Measurements from ENCODE around the gene MUC2. TPM values are rescaled to one million over a fixed set of nuclear protein-coding genes. Genes with fewer than 3 reads are reported as not detected.

The MUC2 gene
- total RNA-seq, 1 experiment from 2014 or later: 0.06 TPM

GRCh38 chr11:1067812-1068496 lies 6.7 kb upstream of the MUC2 start:
- Histone ChIP-seq H3K4me3 (no peak overlapping the region), H3K36me3 (no peaks in the 10 kb centered on the region), H3K27ac (no peak overlapping the region), H3K4me1 (peaks cover 4% of the 10 kb centered on the region), H3K27me3 (no peaks in the 10 kb centered on the region), H3K9me3 (replicated peaks) (no peaks in the 10 kb centered on the region)
- DNase-seq: no peak

GRCh38 chr11:1069740-1070139 lies 4.9 kb upstream of the MUC2 start:
- no peak for DNase-seq
- Histone ChIP-seq H3K36me3 (no peaks in the 10 kb centered on the region), H3K9me3 (replicated peaks) (no peaks in the 10 kb centered on the region), H3K4me1 (peaks cover 21% of the 10 kb centered on the region), H3K27me3 (no peaks in the 10 kb centered on the region), H3K27ac (no peak overlapping the region), H3K4me3 (no peak overlapping the region)

- DNase-seq: no peak
- Histone ChIP-seq H3K27me3 (no peaks in the 10 kb centered on the region), H3K36me3 (no peaks in the 10 kb centered on the region), H3K27ac (no peak overlapping the region), H3K4me1 (peaks cover 21% of the 10 kb centered on the region), H3K4me3 (no peak overlapping the region), H3K9me3 (replicated peaks) (no peaks in the 10 kb centered on the region)
Observed at GRCh38 chr11:1070594-1071462, 3.8 kb upstream of the MUC2 start.

- Histone ChIP-seq H3K27ac (no peak overlapping the region), H3K27me3 (no peaks in the 10 kb centered on the region), H3K4me3 (no peak overlapping the region), H3K4me1 (peaks cover 21% of the 10 kb centered on the region), H3K36me3 (no peaks in the 10 kb centered on the region), H3K9me3 (replicated peaks) (no peaks in the 10 kb centered on the region)
- no peak for DNase-seq
Observed at GRCh38 chr11:1071571-1072115, 3.0 kb upstream of the MUC2 start.

GRCh38 chr11:1072116-1072820 lies 2.4 kb upstream of the MUC2 start:
- Histone ChIP-seq H3K4me1 (peaks cover 21% of the 10 kb centered on the region), H3K9me3 (replicated peaks) (no peaks in the 10 kb centered on the region), H3K36me3 (no peaks in the 10 kb centered on the region), H3K4me3 (no peak overlapping the region), H3K27me3 (no peaks in the 10 kb centered on the region), H3K27ac (no peak overlapping the region)
- DNase-seq: peak in 1 of 2 experiments; percentile 4

- Histone ChIP-seq H3K4me1 (peaks cover 26% of the 10 kb centered on the region), H3K27me3 (no peaks in the 10 kb centered on the region), H3K4me3 (no peak overlapping the region), H3K27ac (no peak overlapping the region), H3K9me3 (replicated peaks) (no peaks in the 10 kb centered on the region), H3K36me3 (no peaks in the 10 kb centered on the region)
- no peak for DNase-seq
Observed at GRCh38 chr11:1072821-1073231, 1.8 kb upstream of the MUC2 start.

GRCh38 chr11:1073261-1073724 lies 1.4 kb upstream of the MUC2 start:
- H3K4me3 ChIP-seq: no peak overlapping the region
- no peaks in the 10 kb centered on the region for H3K36me3 ChIP-seq
- no peaks in the 10 kb centered on the region for H3K9me3 ChIP-seq (replicated peaks)
- peak overlapping the region; percentile 29 for H3K27ac ChIP-seq
- peaks cover 29% of the 10 kb centered on the region for H3K4me1 ChIP-seq
- peak; percentile 45 to 61 for DNase-seq
- H3K27me3 ChIP-seq: no peaks in the 10 kb centered on the region

- H3K9me3 ChIP-seq (replicated peaks): no peaks in the 10 kb centered on the region
- no peaks in the 10 kb centered on the region for H3K36me3 ChIP-seq
- no peaks in the 10 kb centered on the region for H3K27me3 ChIP-seq
- no peak overlapping the region for H3K4me3 ChIP-seq
- DNase-seq: peak in 1 of 2 experiments; percentile 32
- peaks cover 29% of the 10 kb centered on the region for H3K4me1 ChIP-seq
- H3K27ac ChIP-seq: peak overlapping the region; percentile 29
Observed at GRCh38 chr11:1073851-1074243, 827 bp upstream of the MUC2 start.

- no peaks in the 10 kb centered on the region for H3K9me3 ChIP-seq (replicated peaks)
- H3K36me3 ChIP-seq: no peaks in the 10 kb centered on the region
- no peak overlapping the region for H3K27ac ChIP-seq
- DNase-seq: no peak
- H3K4me3 ChIP-seq: no peak overlapping the region
- no peaks in the 10 kb centered on the region for H3K27me3 ChIP-seq
- H3K4me1 ChIP-seq: peaks cover 29% of the 10 kb centered on the region
Observed at GRCh38 chr11:1075341-1075911, 752 bp downstream of the MUC2 start.

GRCh38 chr11:1076061-1076665 lies 1.5 kb downstream of the MUC2 start:
- H3K9me3 ChIP-seq (replicated peaks): no peaks in the 10 kb centered on the region
- H3K4me1 ChIP-seq: peaks cover 29% of the 10 kb centered on the region
- no peak overlapping the region for H3K4me3 ChIP-seq
- no peak for DNase-seq
- no peaks in the 10 kb centered on the region for H3K27me3 ChIP-seq
- no peak overlapping the region for H3K27ac ChIP-seq
- H3K36me3 ChIP-seq: no peaks in the 10 kb centered on the region

- Histone ChIP-seq H3K4me3 (no peak overlapping the region), H3K27ac (no peak overlapping the region), H3K4me1 (peaks cover 29% of the 10 kb centered on the region), H3K9me3 (replicated peaks) (no peaks in the 10 kb centered on the region), H3K36me3 (no peaks in the 10 kb centered on the region), H3K27me3 (no peaks in the 10 kb centered on the region)
- DNase-seq: peak in 1 of 2 experiments; percentile 2
Observed at GRCh38 chr11:1077033-1077416, 2.4 kb downstream of the MUC2 start.

GRCh38 chr11:1077417-1078119 lies 2.9 kb downstream of the MUC2 start:
- peak; percentile 47 to 57 for DNase-seq
- no peaks in the 10 kb centered on the region for H3K9me3 ChIP-seq (replicated peaks)
- H3K27me3 ChIP-seq: no peaks in the 10 kb centered on the region
- H3K36me3 ChIP-seq: no peaks in the 10 kb centered on the region
- H3K4me3 ChIP-seq: no peak overlapping the region
- peaks cover 29% of the 10 kb centered on the region for H3K4me1 ChIP-seq
- no peak overlapping the region for H3K27ac ChIP-seq

GRCh38 chr11:1078191-1078601 lies 3.5 kb downstream of the MUC2 start:
- DNase-seq: no peak
- Histone ChIP-seq H3K27ac (no peak overlapping the region), H3K4me1 (peaks cover 23% of the 10 kb centered on the region), H3K4me3 (no peak overlapping the region), H3K27me3 (no peaks in the 10 kb centered on the region), H3K36me3 (no peaks in the 10 kb centered on the region), H3K9me3 (replicated peaks) (no peaks in the 10 kb centered on the region)

Measured in SJCRH30 (cell line).